Fibroblast of pulmonary artery (primary cell): ENCODE data around the gene SLC9A7.
"Not testable (repeated sequence)": the region's sequence is repeated elsewhere in the genome, so short reads cannot be mapped to it uniquely, and the experiment has no call there.

Source experiments
- DNase-seq: peaks from one replicate; pipeline ENCODE4 v3.0.0-alpha.2; 2010; ENCODE audit warnings: low read depth
- H3K4me3 ChIP-seq: replicated peaks from 2 replicates; pipeline ENCODE4 v1.5.1; 2011; ENCODE audit warnings: low read depth, mild to moderate bottlenecking, control low read depth, low read length, moderate library complexity
- CTCF ChIP-seq: IDR thresholded peaks from 2 replicates; pipeline ENCODE4 v1.5.1; 2011; ENCODE audit warnings: mild to moderate bottlenecking, control low read depth, low read length, inconsistent platforms; ENCODE audit errors: missing control alignments

SLC9A7 gene

GRCh38 chrX:46735622-46736021 is 23.3 kb downstream of the SLC9A7 start:
- TF ChIP-seq CTCF, result no peak
- no peak overlapping the region for H3K4me3 ChIP-seq
- no peak for DNase-seq

GRCh38 chrX:46733226-46733625 is 25.7 kb downstream of the SLC9A7 start:
- DNase-seq, result no peak
- no peak overlapping the region for H3K4me3 ChIP-seq
- no peak for TF ChIP-seq CTCF

- no peak for TF ChIP-seq CTCF
- H3K4me3 ChIP-seq, result no peak overlapping the region
- DNase-seq, result no peak
These were observed 28.2 kb downstream of the SLC9A7 start for GRCh38 chrX:46730765-46731164.

- H3K4me3 ChIP-seq, result no peak overlapping the region
- no peak for TF ChIP-seq CTCF
- peak; percentile 27 for DNase-seq
These were observed 31.5 kb downstream of the SLC9A7 start for GRCh38 chrX:46727441-46727840.

GRCh38 chrX:46723569-46723927 is 35.4 kb downstream of the SLC9A7 start:
- DNase-seq, H3K4me3 ChIP-seq: not testable (repeated sequence)

- H3K4me3 ChIP-seq, result no peak overlapping the region
- no peak for TF ChIP-seq CTCF
- no peak for DNase-seq
These were observed 36.0 kb downstream of the SLC9A7 start for GRCh38 chrX:46722742-46723568.

GRCh38 chrX:46716796-46717195 is 42.1 kb downstream of the SLC9A7 start:
- no peak for TF ChIP-seq CTCF
- no peak overlapping the region for H3K4me3 ChIP-seq
- DNase-seq, result no peak
